HG03108 (cell line): ENCODE data around the gene SYNE1.
A peak's percentile ranks its signal among the peaks of the same experiment; 100 is the strongest.

Source experiments
- ATAC-seq: cut with Tn5 transposase; IDR thresholded peaks from one replicate; pipeline ENCODE4 v1.9.1; 2021; ENCODE audit warnings: moderate library complexity; ENCODE audit not compliant: unreplicated experiment

SYNE1 gene

GRCh38 chr6:152112491-152113261 is 524.5 kb downstream of the SYNE1 start:
- ATAC-seq = peak; percentile 56

- no peak for ATAC-seq
Observed at GRCh38 chr6:152110886-152111820, 526.0 kb downstream of the SYNE1 start.

- no peak for ATAC-seq
Observed at GRCh38 chr6:152107973-152108372, 529.2 kb downstream of the SYNE1 start.

- no peak for ATAC-seq
Observed at GRCh38 chr6:152100183-152100618, 537.0 kb downstream of the SYNE1 start.

GRCh38 chr6:152099446-152100182 is 537.5 kb downstream of the SYNE1 start:
- ATAC-seq = no peak

GRCh38 chr6:152098683-152099082 is 538.5 kb downstream of the SYNE1 start:
- ATAC-seq = no peak

- ATAC-seq = no peak
Observed at GRCh38 chr6:152096863-152097496, 540.2 kb downstream of the SYNE1 start.

- no peak for ATAC-seq
Observed at GRCh38 chr6:152094992-152095592, 542.1 kb downstream of the SYNE1 start.

- ATAC-seq = no peak
Observed at GRCh38 chr6:152094276-152094675, 542.9 kb downstream of the SYNE1 start.

GRCh38 chr6:152093711-152094110 is 543.5 kb downstream of the SYNE1 start:
- no peak for ATAC-seq

- no peak for ATAC-seq
Observed at GRCh38 chr6:152091851-152092341, 545.3 kb downstream of the SYNE1 start.

- no peak for ATAC-seq
Observed at GRCh38 chr6:152091201-152091600, 546.0 kb downstream of the SYNE1 start.

GRCh38 chr6:152089992-152090391 is 547.2 kb downstream of the SYNE1 start:
- no peak for ATAC-seq

- no peak for ATAC-seq
Observed at GRCh38 chr6:152087701-152088100, 549.5 kb downstream of the SYNE1 start.

GRCh38 chr6:152087096-152087495 is 550.1 kb downstream of the SYNE1 start:
- ATAC-seq = no peak

GRCh38 chr6:152086223-152086873 is 550.8 kb downstream of the SYNE1 start:
- ATAC-seq = no peak

GRCh38 chr6:152085451-152085921 is 551.7 kb downstream of the SYNE1 start:
- no peak for ATAC-seq

GRCh38 chr6:152078804-152079203 is 558.4 kb downstream of the SYNE1 start:
- no peak for ATAC-seq

- ATAC-seq = no peak
Observed at GRCh38 chr6:152078001-152078400, 559.2 kb downstream of the SYNE1 start.
